ENCODE results near the gene KCNE4.

KCNE4 gene

GRCh38 chr2:223051693-223052289, at the start of gene KCNE4:
Gene KCNE4 (plus strand): TSS chr2:223052190. CDS start chr2:223052831, 641 bp downstream.
- H3F3A ChIP-seq (ENCODE audit: low read depth) = 0 out of 2 replicates have a peak, but pooled peaks cover 3% of the 10 kb centered on the region
- TF ChIP-seq CTCF (conservative IDR thresholded peaks at IDR 0.05; ENCODE audit: low read length) (no peak), EZH2phosphoT487 (IDR thresholded peaks at IDR 0.05; ENCODE audit: borderline replicate concordance) (no peak)
- H3K4me3 ChIP-seq (ENCODE audit: low read length, poor library complexity, severe bottlenecking) = no peak within 1 kb of the TSS
- peaks cover 14% of the 10 kb centered on the region for H3K4me1 ChIP-seq (ENCODE audit: insufficient read depth, low read length, poor library complexity, severe bottlenecking)
- no peaks in the 10 kb centered on the region for H3K27me3 ChIP-seq (ENCODE audit: insufficient read depth, low read length, poor library complexity, severe bottlenecking)
- H3K9ac ChIP-seq (ENCODE audit: low read depth, low read length, poor library complexity, severe bottlenecking) = no peak within 1 kb of the TSS
- H3K4me2 ChIP-seq (ENCODE audit: low read depth, low read length, poor library complexity, severe bottlenecking) = no peak within 1 kb of the TSS
- no peaks in the 10 kb centered on the region for H4K20me1 ChIP-seq (ENCODE audit: insufficient read depth, low read length, poor library complexity, severe bottlenecking)
- H2AFZ ChIP-seq (ENCODE audit: low read length) = no peak within 1 kb of the TSS
- H3K9me2 ChIP-seq (replicated peaks; ENCODE audit: low read depth, low read length) = no peaks in the 10 kb centered on the region
- H3K79me2 ChIP-seq (ENCODE audit: insufficient read depth, low read length) = no peaks in the 10 kb centered on the region
- no peaks in the 10 kb centered on the region for H3K36me3 ChIP-seq (ENCODE audit: insufficient read depth, low read length)
- no peaks in the 10 kb centered on the region for H3K9me3 ChIP-seq (ENCODE audit: insufficient read depth, low read depth, low read length)

DNA sequence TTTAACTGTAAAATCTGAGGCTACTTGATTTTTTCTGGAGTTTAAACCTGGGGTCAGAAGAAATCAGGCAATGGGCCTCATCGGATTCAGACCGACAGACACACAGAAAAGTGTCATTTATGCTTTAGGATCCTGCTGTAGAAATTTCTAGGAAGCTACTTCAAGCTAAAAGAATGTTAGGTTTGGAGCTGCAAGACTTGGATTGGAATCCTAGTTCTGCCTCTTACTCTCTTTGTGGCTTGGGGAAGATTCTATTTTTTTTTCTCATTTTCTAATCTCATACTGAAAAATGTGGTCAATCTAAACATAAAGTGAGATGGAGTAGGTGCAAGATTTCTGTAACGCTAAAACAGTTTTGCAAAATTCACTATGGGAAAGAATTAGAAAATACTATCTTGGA, 48.8 kb upstream of the KCNE4 start:
- Histone ChIP-seq H3K4me1 (ENCODE audit: insufficient read depth, low read length, poor library complexity, severe bottlenecking) (no peaks in the 10 kb centered on the region), H3K9me3 (ENCODE audit: insufficient read depth, low read depth, low read length) (no peaks in the 10 kb centered on the region), H3K36me3 (ENCODE audit: insufficient read depth, low read length) (no peaks in the 10 kb centered on the region), H3F3A (ENCODE audit: low read depth) (no peaks in the 10 kb centered on the region), H3K9ac (ENCODE audit: low read depth, low read length, poor library complexity, severe bottlenecking) (no peak overlapping the region), H2AFZ (ENCODE audit: low read length) (no peak overlapping the region), H3K4me2 (ENCODE audit: low read depth, low read length, poor library complexity, severe bottlenecking) (no peak overlapping the region), H3K79me2 (ENCODE audit: insufficient read depth, low read length) (no peaks in the 10 kb centered on the region), H3K9me2 (replicated peaks; ENCODE audit: low read depth, low read length) (no peaks in the 10 kb centered on the region), H3K27me3 (ENCODE audit: insufficient read depth, low read length, poor library complexity, severe bottlenecking) (no peaks in the 10 kb centered on the region), H4K20me1 (ENCODE audit: insufficient read depth, low read length, poor library complexity, severe bottlenecking) (no peaks in the 10 kb centered on the region), H3K4me3 (ENCODE audit: low read length, poor library complexity, severe bottlenecking) (no peak overlapping the region)
- TF ChIP-seq CTCF (conservative IDR thresholded peaks at IDR 0.05; ENCODE audit: low read length) = no peak

GRCh38 chr2:223005496-223005895, 46.5 kb upstream of the KCNE4 start:
- Histone ChIP-seq H2AFZ (ENCODE audit: low read length) (no peak overlapping the region), H3K9me3 (ENCODE audit: insufficient read depth, low read depth, low read length) (no peaks in the 10 kb centered on the region), H4K20me1 (ENCODE audit: insufficient read depth, low read length, poor library complexity, severe bottlenecking) (no peaks in the 10 kb centered on the region), H3K36me3 (ENCODE audit: insufficient read depth, low read length) (no peaks in the 10 kb centered on the region), H3K9ac (ENCODE audit: low read depth, low read length, poor library complexity, severe bottlenecking) (no peak overlapping the region), H3F3A (ENCODE audit: low read depth) (no peaks in the 10 kb centered on the region), H3K79me2 (ENCODE audit: insufficient read depth, low read length) (no peaks in the 10 kb centered on the region), H3K4me3 (ENCODE audit: low read length, poor library complexity, severe bottlenecking) (no peak overlapping the region), H3K9me2 (replicated peaks; ENCODE audit: low read depth, low read length) (0 out of 2 replicates have a peak, but pooled peaks cover 1% of the 10 kb centered on the region), H3K27me3 (ENCODE audit: insufficient read depth, low read length, poor library complexity, severe bottlenecking) (no peaks in the 10 kb centered on the region), H3K4me1 (ENCODE audit: insufficient read depth, low read length, poor library complexity, severe bottlenecking) (no peaks in the 10 kb centered on the region), H3K4me2 (ENCODE audit: low read depth, low read length, poor library complexity, severe bottlenecking) (no peak overlapping the region)
- no peak for TF ChIP-seq CTCF (conservative IDR thresholded peaks at IDR 0.05; ENCODE audit: low read length)
- TF ChIP-seq EZH2phosphoT487 (IDR thresholded peaks at IDR 0.05; ENCODE audit: borderline replicate concordance) = no peak
